Measurements from ENCODE around the gene UVRAG.

DNA sequence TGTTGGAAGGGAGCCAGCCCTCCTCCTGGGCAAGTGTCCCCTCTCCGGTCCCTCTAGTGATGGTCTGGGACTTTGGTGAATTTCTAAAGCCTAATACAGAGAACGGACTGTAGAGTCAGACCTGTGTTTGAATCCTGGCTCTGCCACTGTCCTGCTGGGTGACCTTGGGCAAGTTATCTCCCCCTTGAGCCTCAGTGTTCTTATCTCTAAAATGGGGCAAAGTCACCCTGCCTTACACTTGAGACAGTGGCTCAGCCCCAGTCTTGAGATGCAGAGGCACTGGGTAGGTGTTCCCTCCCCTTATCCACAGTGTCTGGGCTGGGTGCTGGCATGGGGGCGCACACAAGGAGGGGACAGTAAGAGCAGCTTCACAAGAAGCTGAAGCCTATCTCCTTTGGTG is 25.5 kb upstream of the UVRAG start:
- TF ChIP-seq CTCF (conservative IDR thresholded peaks at IDR 0.05; ENCODE audit: low read depth, low read length): no peak
- TF ChIP-seq POLR2A (IDR thresholded peaks at IDR 0.05; ENCODE audit: low read depth, low read length): no peak

Data from IMR-90 (cell line).